ENCODE measurements around the gene ESPN. TPM values are rescaled to one million over a fixed set of nuclear protein-coding genes. Genes with fewer than 3 reads are reported as not detected.
A peak's percentile ranks its signal among the peaks of the same experiment; 100 is the strongest.

The ESPN gene
- polyA plus RNA-seq, 1 of the 3 experiments (the other 2 are of a cell fraction), result 0.33 TPM

DNA sequence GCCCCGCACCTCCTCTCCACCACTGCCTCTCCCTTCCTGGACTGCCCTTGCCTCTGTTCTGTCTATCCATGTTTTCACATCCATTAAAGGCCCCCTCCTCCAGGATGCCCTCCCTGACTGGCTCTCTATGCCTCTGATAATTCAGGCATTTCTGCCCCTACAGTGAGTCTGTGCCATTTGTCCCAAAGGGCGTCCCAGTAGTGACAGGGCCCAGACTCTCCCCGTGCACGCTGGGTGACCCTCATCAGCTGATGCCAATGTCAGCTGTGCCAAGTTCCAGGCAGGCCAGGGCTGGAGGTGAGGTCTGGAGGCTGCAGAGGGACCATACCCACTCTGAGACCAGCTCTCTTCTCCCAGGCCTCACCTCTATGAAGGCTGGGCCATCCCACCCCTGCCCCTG lies 70.1 kb downstream of the ESPN start:
- Histone ChIP-seq H3K9ac (no peak overlapping the region), H3K4me2 (no peak overlapping the region), H3K9me3 (no peaks in the 10 kb centered on the region), H3K36me3 (replicated peaks in 1 of 2; ENCODE audit: control insufficient read depth in 1 of 2, insufficient read depth in 2 of 2, low read length in 1 of 2) (no peaks in the 10 kb centered on the region), H3K27ac (ENCODE audit: low read depth in 2 of 2, low read length in 1 of 2) (peak overlapping the region in 1 of 2 experiments; percentile 79; a peak in 2 of 4 replicates), H3F3A (replicated peaks; ENCODE audit: insufficient read depth) (peaks cover 27% of the 10 kb centered on the region), H4K20me1 (ENCODE audit: insufficient read depth) (no peaks in the 10 kb centered on the region), H3K4me3 (ENCODE audit: low read depth in 2 of 2, low read length in 1 of 2) (no peak overlapping the region), H3K9me2 (no peaks in the 10 kb centered on the region), H3K4me1 (ENCODE audit: control insufficient read depth in 1 of 2, insufficient read depth in 2 of 2, low read depth in 1 of 2, low read length in 1 of 2) (peaks cover 0 to 69% of the 10 kb centered on the region in 2 experiments; a peak in 2 of 4 replicates), H2AFZ (ENCODE audit: low read depth) (no peak overlapping the region), H3K27me3 (ENCODE audit: insufficient read depth) (no peaks in the 10 kb centered on the region), H3K79me2 (ENCODE audit: insufficient read depth) (peaks cover 21% of the 10 kb centered on the region; the same call in 1 of the 2 replicates)
- 82% methylated on average over 2 of the region's 4 CpGs for WGBS (ENCODE audit: low lambda C conversion rate)
- DNase-seq, result peak; percentile 67
- TF ChIP-seq EZH2phosphoT487 (IDR thresholded peaks at IDR 0.05; ENCODE audit: borderline replicate concordance, low read depth) (no peak), MXI1 (IDR thresholded peaks at IDR 0.05; ENCODE audit: low read depth, low read length) (peak; percentile 84), RXRA (IDR thresholded peaks at IDR 0.05; ENCODE audit: borderline replicate concordance, low read depth) (no peak), RAD21 (IDR thresholded peaks at IDR 0.05; ENCODE audit: low read length) (no peak), FOXJ3 (CRISPR knock-in tag; IDR thresholded peaks at IDR 0.05) (no peak), POLR2AphosphoS5 (IDR thresholded peaks at IDR 0.05; ENCODE audit: low read depth, low read length) (no peak), FOXM1 (IDR thresholded peaks at IDR 0.05; ENCODE audit: low read depth) (no peak)
- TF ChIP-seq, protein P1, sequence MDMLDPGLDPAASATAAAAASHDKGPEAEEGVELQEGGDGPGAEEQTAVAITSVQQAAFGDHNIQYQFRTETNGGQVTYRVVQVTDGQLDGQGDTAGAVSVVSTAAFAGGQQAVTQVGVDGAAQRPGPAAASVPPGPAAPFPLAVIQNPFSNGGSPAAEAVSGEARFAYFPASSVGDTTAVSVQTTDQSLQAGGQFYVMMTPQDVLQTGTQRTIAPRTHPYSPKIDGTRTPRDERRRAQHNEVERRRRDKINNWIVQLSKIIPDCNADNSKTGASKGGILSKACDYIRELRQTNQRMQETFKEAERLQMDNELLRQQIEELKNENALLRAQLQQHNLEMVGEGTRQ (IDR thresholded peaks at IDR 0.05; ENCODE audit: borderline replicate concordance, low read depth, low read length), result no peak
- TF ChIP-seq, protein P2, sequence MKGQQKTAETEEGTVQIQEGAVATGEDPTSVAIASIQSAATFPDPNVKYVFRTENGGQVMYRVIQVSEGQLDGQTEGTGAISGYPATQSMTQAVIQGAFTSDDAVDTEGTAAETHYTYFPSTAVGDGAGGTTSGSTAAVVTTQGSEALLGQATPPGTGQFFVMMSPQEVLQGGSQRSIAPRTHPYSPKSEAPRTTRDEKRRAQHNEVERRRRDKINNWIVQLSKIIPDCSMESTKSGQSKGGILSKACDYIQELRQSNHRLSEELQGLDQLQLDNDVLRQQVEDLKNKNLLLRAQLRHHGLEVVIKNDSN (IDR thresholded peaks at IDR 0.05; ENCODE audit: borderline replicate concordance, low read depth), result no peak
- ChIA-PET POLR2A (interaction anchor here (0.9 to 1.5 kb wide), 5 partner anchors 8 to 25 kb away, joined by 3 to 6 read pairs (median 4); no protein-coding TSS in a partner anchor), CTCF (interaction anchor here (0.9 to 5.8 kb wide), 7 partner anchors 9 to 108 kb away, joined by 3 to 60 read pairs (median 7); partner anchors contain the start of genes KLHL21, NOL9 and TAS1R1)

DNA sequence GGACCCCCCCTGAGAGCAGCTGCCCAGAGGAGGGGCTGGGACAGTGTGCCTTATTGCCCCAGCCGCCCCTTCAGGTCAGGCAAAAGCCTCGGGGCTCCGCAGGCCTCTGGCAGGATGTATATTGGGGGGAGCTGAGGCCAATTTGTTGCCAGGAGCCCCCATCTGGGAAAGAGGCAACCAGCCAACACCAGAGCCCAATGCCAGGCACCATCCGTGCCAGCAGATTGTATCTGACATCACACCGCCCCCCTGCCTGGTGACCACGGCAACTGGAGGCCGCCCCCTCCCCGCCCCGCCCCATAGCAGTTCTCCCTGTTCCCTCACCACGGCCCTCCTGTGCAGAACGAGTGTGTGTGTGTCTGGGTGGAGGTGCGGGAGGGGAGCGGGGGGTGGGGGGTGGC lies 70.5 kb downstream of the ESPN start:
- H3K9ac ChIP-seq, result no peak overlapping the region
- peak overlapping the region; percentile 95; the same call in 1 of the 2 replicates for H3K4me2 ChIP-seq
- peaks cover 19% of the 10 kb centered on the region; the same call in 1 of the 2 replicates for H3K79me2 ChIP-seq (ENCODE audit: insufficient read depth)
- no peaks in the 10 kb centered on the region for H3K9me3 ChIP-seq
- H3K27me3 ChIP-seq (ENCODE audit: insufficient read depth), result no peaks in the 10 kb centered on the region
- DNase-seq, result peak; percentile 89
- ChIA-PET CTCF (interaction anchor here (0.9 to 5.8 kb wide), 7 partner anchors 9 to 108 kb away, joined by 3 to 60 read pairs (median 7); partner anchors contain the start of genes KLHL21, NOL9 and TAS1R1), POLR2A (interaction anchor here (0.9 to 1.5 kb wide), 5 partner anchors 9 to 25 kb away, joined by 3 to 6 read pairs (median 4); no protein-coding TSS in a partner anchor)
- no peaks in the 10 kb centered on the region for H3K36me3 ChIP-seq (replicated peaks in 1 of 2; ENCODE audit: control insufficient read depth in 1 of 2, insufficient read depth in 2 of 2, low read length in 1 of 2)
- H3K4me1 ChIP-seq (ENCODE audit: control insufficient read depth in 1 of 2, insufficient read depth in 2 of 2, low read depth in 1 of 2, low read length in 1 of 2), result peaks cover 0 to 66% of the 10 kb centered on the region in 2 experiments; a peak in 2 of 4 replicates
- no peaks in the 10 kb centered on the region for H3K9me2 ChIP-seq
- peak overlapping the region in 1 of 2 experiments; percentile 80; a peak in 2 of 4 replicates for H3K27ac ChIP-seq (ENCODE audit: low read depth in 2 of 2, low read length in 1 of 2)
- peaks cover 27% of the 10 kb centered on the region for H3F3A ChIP-seq (replicated peaks; ENCODE audit: insufficient read depth)
- H3K4me3 ChIP-seq (ENCODE audit: low read depth in 2 of 2, low read length in 1 of 2), result no peak overlapping the region; a peak in 1 of 4 replicates
- no peak overlapping the region for H2AFZ ChIP-seq (ENCODE audit: low read depth)
- H4K20me1 ChIP-seq (ENCODE audit: insufficient read depth), result no peaks in the 10 kb centered on the region
- WGBS (ENCODE audit: low lambda C conversion rate), result 35% methylated on average over 4 of the region's 13 CpGs
- TF ChIP-seq, protein P2 (IDR thresholded peaks at IDR 0.05; ENCODE audit: borderline replicate concordance, low read depth), result no peak
- TF ChIP-seq, protein P3, sequence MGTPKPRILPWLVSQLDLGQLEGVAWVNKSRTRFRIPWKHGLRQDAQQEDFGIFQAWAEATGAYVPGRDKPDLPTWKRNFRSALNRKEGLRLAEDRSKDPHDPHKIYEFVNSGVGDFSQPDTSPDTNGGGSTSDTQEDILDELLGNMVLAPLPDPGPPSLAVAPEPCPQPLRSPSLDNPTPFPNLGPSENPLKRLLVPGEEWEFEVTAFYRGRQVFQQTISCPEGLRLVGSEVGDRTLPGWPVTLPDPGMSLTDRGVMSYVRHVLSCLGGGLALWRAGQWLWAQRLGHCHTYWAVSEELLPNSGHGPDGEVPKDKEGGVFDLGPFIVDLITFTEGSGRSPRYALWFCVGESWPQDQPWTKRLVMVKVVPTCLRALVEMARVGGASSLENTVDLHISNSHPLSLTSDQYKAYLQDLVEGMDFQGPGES (IDR thresholded peaks at IDR 0.05; ENCODE audit: low read depth, low read length), result no peak
- TF ChIP-seq FOXJ3 (CRISPR knock-in tag; IDR thresholded peaks at IDR 0.05) (no peak), SIN3A (IDR thresholded peaks at IDR 0.05; ENCODE audit: borderline replicate concordance, low read depth, low read length) (no peak), EP300 (IDR thresholded peaks at IDR 0.05; ENCODE audit: borderline replicate concordance in 1 of 2, low read depth in 1 of 2, low read length in 1 of 2) (peak in 1 of 2 experiments; percentile 59; a peak in 1 of 4 replicates), NFIC (IDR thresholded peaks at IDR 0.05; ENCODE audit: borderline replicate concordance) (peak; percentile 48; the same call in 1 of the 2 replicates), GABPA (IDR thresholded peaks at IDR 0.05; ENCODE audit: low read depth) (no peak), GATA2 (CRISPR knock-in tag; IDR thresholded peaks at IDR 0.05) (peak; percentile 92), FOXM1 (IDR thresholded peaks at IDR 0.05; ENCODE audit: low read depth) (no peak), RFX5 (IDR thresholded peaks at IDR 0.05; ENCODE audit: low read length) (no peak), RXRA (IDR thresholded peaks at IDR 0.05; ENCODE audit: borderline replicate concordance, low read depth) (no peak), JUND (IDR thresholded peaks at IDR 0.05) (no peak)
- TF ChIP-seq, protein P4, sequence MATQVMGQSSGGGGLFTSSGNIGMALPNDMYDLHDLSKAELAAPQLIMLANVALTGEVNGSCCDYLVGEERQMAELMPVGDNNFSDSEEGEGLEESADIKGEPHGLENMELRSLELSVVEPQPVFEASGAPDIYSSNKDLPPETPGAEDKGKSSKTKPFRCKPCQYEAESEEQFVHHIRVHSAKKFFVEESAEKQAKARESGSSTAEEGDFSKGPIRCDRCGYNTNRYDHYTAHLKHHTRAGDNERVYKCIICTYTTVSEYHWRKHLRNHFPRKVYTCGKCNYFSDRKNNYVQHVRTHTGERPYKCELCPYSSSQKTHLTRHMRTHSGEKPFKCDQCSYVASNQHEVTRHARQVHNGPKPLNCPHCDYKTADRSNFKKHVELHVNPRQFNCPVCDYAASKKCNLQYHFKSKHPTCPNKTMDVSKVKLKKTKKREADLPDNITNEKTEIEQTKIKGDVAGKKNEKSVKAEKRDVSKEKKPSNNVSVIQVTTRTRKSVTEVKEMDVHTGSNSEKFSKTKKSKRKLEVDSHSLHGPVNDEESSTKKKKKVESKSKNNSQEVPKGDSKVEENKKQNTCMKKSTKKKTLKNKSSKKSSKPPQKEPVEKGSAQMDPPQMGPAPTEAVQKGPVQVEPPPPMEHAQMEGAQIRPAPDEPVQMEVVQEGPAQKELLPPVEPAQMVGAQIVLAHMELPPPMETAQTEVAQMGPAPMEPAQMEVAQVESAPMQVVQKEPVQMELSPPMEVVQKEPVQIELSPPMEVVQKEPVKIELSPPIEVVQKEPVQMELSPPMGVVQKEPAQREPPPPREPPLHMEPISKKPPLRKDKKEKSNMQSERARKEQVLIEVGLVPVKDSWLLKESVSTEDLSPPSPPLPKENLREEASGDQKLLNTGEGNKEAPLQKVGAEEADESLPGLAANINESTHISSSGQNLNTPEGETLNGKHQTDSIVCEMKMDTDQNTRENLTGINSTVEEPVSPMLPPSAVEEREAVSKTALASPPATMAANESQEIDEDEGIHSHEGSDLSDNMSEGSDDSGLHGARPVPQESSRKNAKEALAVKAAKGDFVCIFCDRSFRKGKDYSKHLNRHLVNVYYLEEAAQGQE (IDR thresholded peaks at IDR 0.05; ENCODE audit: low read depth, low read length), result no peak

All from SK-N-SH (cell line).